HG03558 (cell line): ENCODE data around the gene ITIH1.
"Not testable (repeated sequence)": the region's sequence is repeated elsewhere in the genome, so short reads cannot be mapped to it uniquely, and the experiment has no call there.

ENCODE experiments used
- ATAC-seq: cut with Tn5 transposase; IDR thresholded peaks from one replicate; pipeline ENCODE4 v1.9.1; 2021; ENCODE audit warnings: moderate number of reproducible peaks; ENCODE audit not compliant: unreplicated experiment; ENCODE audit errors: extremely low read depth

Gene ITIH1

GRCh38 chr3:52774066-52774713 is 3.2 kb upstream of the ITIH1 start:
- ATAC-seq, result no peak

- no peak for ATAC-seq
Observed at GRCh38 chr3:52774901-52775864, 2.2 kb upstream of the ITIH1 start.

GRCh38 chr3:52775877-52776276 is 1.5 kb upstream of the ITIH1 start:
- ATAC-seq, result no peak

GRCh38 chr3:52776486-52776885 is 913 bp upstream of the ITIH1 start:
- not testable (repeated sequence) for ATAC-seq

GRCh38 chr3:52777959-52778805 is 783 bp downstream of the ITIH1 start:
- no peak for ATAC-seq

GRCh38 chr3:52779011-52779836 is 1.8 kb downstream of the ITIH1 start:
- peak; percentile 62 for ATAC-seq

- no peak for ATAC-seq
Observed at GRCh38 chr3:52779837-52780585, 2.6 kb downstream of the ITIH1 start.

GRCh38 chr3:52781741-52782140 is 4.3 kb downstream of the ITIH1 start:
- ATAC-seq, result no peak

- ATAC-seq, result no peak
Observed at GRCh38 chr3:52782412-52783210, 5.2 kb downstream of the ITIH1 start.

GRCh38 chr3:52783211-52783555 is 5.8 kb downstream of the ITIH1 start:
- no peak for ATAC-seq

GRCh38 chr3:52784021-52784621 is 6.7 kb downstream of the ITIH1 start:
- no peak for ATAC-seq

- no peak for ATAC-seq
Observed at GRCh38 chr3:52784931-52785590, 7.7 kb downstream of the ITIH1 start.

- ATAC-seq, result no peak
Observed at GRCh38 chr3:52786330-52787215, 9.2 kb downstream of the ITIH1 start.

GRCh38 chr3:52787246-52787645 is 9.8 kb downstream of the ITIH1 start:
- ATAC-seq, result no peak

GRCh38 chr3:52787672-52788625 is 10.6 kb downstream of the ITIH1 start:
- ATAC-seq, result no peak
